Liver (tissue), 9 donors: ENCODE data around the gene NOTCH4. TPM values are rescaled to one million over a fixed set of nuclear protein-coding genes. Genes with fewer than 3 reads are reported as not detected.

Source experiments
- DNase-seq: peaks from one replicate; pipeline ENCODE4 v3.0.0-alpha.2; 2017; ENCODE audit warnings: low spot score
- H3K27ac ChIP-seq, 2 donors: one replicate each; pipeline ENCODE4 v1.7.0; 2013; ENCODE audit warnings: inconsistent platforms in 2 of 2, low read length in 2 of 2, control low read depth in 1 of 2, low read depth in 1 of 2, mild to moderate bottlenecking in 1 of 2
- H3K27me3 ChIP-seq, 4 donors: one replicate each; pipeline versions ENCODE4 v1.6.1 to v1.7.0; 2013; ENCODE audit warnings: low read length in 3 of 4, inconsistent platforms in 1 of 4, mild to moderate bottlenecking in 1 of 4, moderate library complexity in 1 of 4; ENCODE audit not compliant: control insufficient read depth in 4 of 4, insufficient read depth in 4 of 4
- H3K36me3 ChIP-seq, 4 donors: one replicate each; pipeline versions ENCODE4 v1.6.1 to v1.7.0; 2013; ENCODE audit warnings: low read length in 3 of 4, mild to moderate bottlenecking in 3 of 4, low read depth in 1 of 4, moderate library complexity in 1 of 4; ENCODE audit not compliant: control insufficient read depth in 4 of 4, insufficient read depth in 3 of 4
- H3K4me1 ChIP-seq, 4 donors: one replicate each; pipeline versions ENCODE4 v1.6.1 to v1.7.0; 2013; ENCODE audit warnings: low read length in 3 of 4, mild to moderate bottlenecking in 3 of 4, moderate library complexity in 1 of 4; ENCODE audit not compliant: control insufficient read depth in 4 of 4, insufficient read depth in 4 of 4
- H3K4me3 ChIP-seq, 3 donors: one replicate each; pipeline versions ENCODE4 v1.6.1 to v1.7.0; 2013; ENCODE audit warnings: low read length in 3 of 3, control low read depth in 1 of 3, low read depth in 1 of 3, mild to moderate bottlenecking in 1 of 3
- H3K9ac ChIP-seq, 2 donors: one replicate each; pipeline ENCODE4 v1.7.0; 2013; ENCODE audit warnings: low read length in 2 of 2, mild to moderate bottlenecking in 2 of 2, moderate library complexity in 2 of 2, control low read depth in 1 of 2, low read depth in 1 of 2
- H3K9me3 ChIP-seq, 4 donors: one replicate each; pipeline versions ENCODE4 v1.6.1 to v1.7.0; 2013; ENCODE audit warnings: low read length in 3 of 4; ENCODE audit not compliant: control insufficient read depth in 4 of 4
- EGR1 ChIP-seq, 2 donors: IDR thresholded peaks; 2 replicates each; pipeline ENCODE4 v1.6.1; 2016 to 2018; ENCODE audit warnings: antibody characterized with exemption in 2 of 2, low read depth in 2 of 2
- FOXA2 ChIP-seq: IDR thresholded peaks from 2 replicates; pipeline ENCODE4 v1.6.1; 2016; ENCODE audit warnings: antibody characterized with exemption
- GABPA ChIP-seq, 2 donors: IDR thresholded peaks in 1 of 2; conservative IDR thresholded peaks in 1 of 2; 2 replicates each; pipeline ENCODE4 v1.6.1; 2016; ENCODE audit warnings: antibody characterized with exemption in 2 of 2, mild to moderate bottlenecking in 1 of 2, moderate library complexity in 1 of 2
- HNF4A ChIP-seq, 2 donors: conservative IDR thresholded peaks; 2 replicates each; pipeline ENCODE4 v1.6.1; 2016; ENCODE audit warnings: antibody characterized with exemption in 2 of 2, mild to moderate bottlenecking in 2 of 2
- HNF4G ChIP-seq: IDR thresholded peaks from 2 replicates; pipeline ENCODE4 v1.6.1; 2016; ENCODE audit warnings: antibody characterized with exemption
- NR2F2 ChIP-seq: IDR thresholded peaks from 2 replicates; pipeline ENCODE4 v1.6.1; 2016; ENCODE audit warnings: antibody characterized with exemption
- RAD21 ChIP-seq, 2 donors: IDR thresholded peaks; 2 replicates each; pipeline ENCODE4 v1.6.1; 2016; ENCODE audit warnings: antibody characterized with exemption in 2 of 2, mild to moderate bottlenecking in 2 of 2
- REST ChIP-seq: IDR thresholded peaks from 2 replicates; pipeline ENCODE4 v1.6.1; 2016; ENCODE audit warnings: antibody characterized with exemption, mild to moderate bottlenecking
- SP1 ChIP-seq: IDR thresholded peaks from 2 replicates; pipeline ENCODE4 v1.6.1; 2018; ENCODE audit warnings: antibody characterized with exemption, mild to moderate bottlenecking
- YY1 ChIP-seq: IDR thresholded peaks from 2 replicates; pipeline ENCODE4 v1.6.1; 2016; ENCODE audit warnings: antibody characterized with exemption, mild to moderate bottlenecking
- ZBTB33 ChIP-seq: IDR thresholded peaks from 2 replicates; pipeline ENCODE4 v1.6.1; 2016; ENCODE audit warnings: antibody characterized with exemption
- WGBS: extraction: QIAGEN DNeasy Blood & Tissue Kit; methylation state at CpG from one replicate; pipeline ENCODE4 v1.1.7; 2013; 5-methylcytosine and 5-hydroxymethylcytosine counted together
- polyA plus RNA-seq, 2 donors: library from polyadenylated mRNA; stranded (reverse) in 1 of 2; unstranded in 1 of 2; fragments of 200-250 nt in 1 of 2; fragments of >200 nt in 1 of 2; fragmentation: Nextera tagmentation in 1 of 2; extraction: Ambion mirVana in 1 of 2; gene quantifications; one replicate each; pipeline versions ENCODE4 v1.2.1 to v1.2.3, GENCODE V29; 2013 to 2015
- total RNA-seq, 2 donors: library from RNA; depleted of rRNA; stranded (reverse); fragments of >200 nt; gene quantifications; one replicate each; pipeline ENCODE4 v1.2.3, GENCODE V29; 2014
- TF ChIP-seq, protein P1 (sequence below): fragments of 150-350 bp; IDR thresholded peaks from 2 replicates; pipeline ENCODE4 v1.5.1; 2017; ENCODE audit warnings: improper control_type of control experiment, low read depth, low read length; ENCODE audit not compliant: missing input control
- TF ChIP-seq, protein P2 (sequence below): IDR thresholded peaks from 2 replicates; pipeline ENCODE4 v1.6.1; 2016; ENCODE audit warnings: antibody characterized with exemption
- donor health status: healthy.
- donor health status: healthy.
- donor health status: healthy.
- donor health status: healthy.
- donor health status: healthy.

NOTCH4 gene
- total and polyA plus RNA-seq, 4 donors = 2.6 to 15.1 (median 8.8) TPM

DNA sequence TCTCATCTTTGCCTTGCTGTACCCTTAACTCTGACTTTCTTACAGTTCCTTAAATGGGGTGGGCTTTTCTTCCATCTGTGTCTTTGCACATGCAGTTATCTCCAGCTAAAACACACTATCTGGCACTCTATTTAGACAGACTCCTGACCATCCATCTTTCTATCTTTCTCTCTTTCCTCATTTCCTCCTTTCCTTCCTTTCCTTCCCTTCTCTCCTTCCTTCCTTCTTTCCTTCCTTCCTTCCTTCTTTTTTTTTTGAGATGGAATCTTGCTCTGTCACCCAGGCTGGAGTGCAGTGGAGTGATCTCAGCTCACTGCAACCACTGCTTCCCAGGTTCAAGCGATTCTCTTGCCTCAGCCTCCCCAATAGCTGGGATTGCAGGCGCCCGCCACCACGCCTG is 8.2 kb downstream of the NOTCH4 start:
- DNase-seq = no peak
- Histone ChIP-seq H3K9me3 (no peaks in the 10 kb centered on the region), H3K27ac (no peak overlapping the region), H3K36me3 (no peaks in the 10 kb centered on the region), H3K4me1 (no peaks in the 10 kb centered on the region), H3K9ac (no peak overlapping the region), H3K4me3 (no peak overlapping the region), H3K27me3 (no peaks in the 10 kb centered on the region)
- WGBS = 94% methylated on average over 4 of the region's 4 CpGs
- no peak for TF ChIP-seq NR2F2
- TF ChIP-seq HNF4G = no peak
- TF ChIP-seq ZBTB33 = no peak
- no peak for TF ChIP-seq FOXA2
- no peak for TF ChIP-seq RAD21 (IDR thresholded peaks at IDR 0.05)
- TF ChIP-seq REST = no peak
- no peak for TF ChIP-seq HNF4A (conservative IDR thresholded peaks at IDR 0.05)
- TF ChIP-seq, protein P1, sequence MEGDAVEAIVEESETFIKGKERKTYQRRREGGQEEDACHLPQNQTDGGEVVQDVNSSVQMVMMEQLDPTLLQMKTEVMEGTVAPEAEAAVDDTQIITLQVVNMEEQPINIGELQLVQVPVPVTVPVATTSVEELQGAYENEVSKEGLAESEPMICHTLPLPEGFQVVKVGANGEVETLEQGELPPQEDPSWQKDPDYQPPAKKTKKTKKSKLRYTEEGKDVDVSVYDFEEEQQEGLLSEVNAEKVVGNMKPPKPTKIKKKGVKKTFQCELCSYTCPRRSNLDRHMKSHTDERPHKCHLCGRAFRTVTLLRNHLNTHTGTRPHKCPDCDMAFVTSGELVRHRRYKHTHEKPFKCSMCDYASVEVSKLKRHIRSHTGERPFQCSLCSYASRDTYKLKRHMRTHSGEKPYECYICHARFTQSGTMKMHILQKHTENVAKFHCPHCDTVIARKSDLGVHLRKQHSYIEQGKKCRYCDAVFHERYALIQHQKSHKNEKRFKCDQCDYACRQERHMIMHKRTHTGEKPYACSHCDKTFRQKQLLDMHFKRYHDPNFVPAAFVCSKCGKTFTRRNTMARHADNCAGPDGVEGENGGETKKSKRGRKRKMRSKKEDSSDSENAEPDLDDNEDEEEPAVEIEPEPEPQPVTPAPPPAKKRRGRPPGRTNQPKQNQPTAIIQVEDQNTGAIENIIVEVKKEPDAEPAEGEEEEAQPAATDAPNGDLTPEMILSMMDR = no peak
- TF ChIP-seq SP1 = no peak
- no peak for TF ChIP-seq EGR1 (IDR thresholded peaks at IDR 0.05; ENCODE audit: low read depth in 2 of 2)
- no peak for TF ChIP-seq YY1

GRCh38 chr6:32214126-32214525 is 9.7 kb downstream of the NOTCH4 start:
- H3K9ac ChIP-seq = no peak overlapping the region
- no peaks in the 10 kb centered on the region for H3K27me3 ChIP-seq
- 88% methylated on average over 3 of the region's 3 CpGs for WGBS
- TF ChIP-seq ZBTB33 (no peak), REST (no peak), EGR1 (IDR thresholded peaks at IDR 0.05; ENCODE audit: low read depth in 2 of 2) (no peak), GABPA (IDR thresholded peaks at IDR 0.05 in 1 of 2, conservative IDR thresholded peaks at IDR 0.05 in 1 of 2) (no peak), FOXA2 (no peak), SP1 (no peak)
- TF ChIP-seq, protein P2, sequence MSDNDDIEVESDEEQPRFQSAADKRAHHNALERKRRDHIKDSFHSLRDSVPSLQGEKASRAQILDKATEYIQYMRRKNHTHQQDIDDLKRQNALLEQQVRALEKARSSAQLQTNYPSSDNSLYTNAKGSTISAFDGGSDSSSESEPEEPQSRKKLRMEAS = no peak
- no peak overlapping the region for H3K27ac ChIP-seq
- H3K4me1 ChIP-seq = no peaks in the 10 kb centered on the region
- no peak overlapping the region for H3K4me3 ChIP-seq
- H3K9me3 ChIP-seq = no peaks in the 10 kb centered on the region
- H3K36me3 ChIP-seq = no peaks in the 10 kb centered on the region
- no peak for DNase-seq
